Measurements from ENCODE around the gene ANKRD10.

Gene ANKRD10

DNA sequence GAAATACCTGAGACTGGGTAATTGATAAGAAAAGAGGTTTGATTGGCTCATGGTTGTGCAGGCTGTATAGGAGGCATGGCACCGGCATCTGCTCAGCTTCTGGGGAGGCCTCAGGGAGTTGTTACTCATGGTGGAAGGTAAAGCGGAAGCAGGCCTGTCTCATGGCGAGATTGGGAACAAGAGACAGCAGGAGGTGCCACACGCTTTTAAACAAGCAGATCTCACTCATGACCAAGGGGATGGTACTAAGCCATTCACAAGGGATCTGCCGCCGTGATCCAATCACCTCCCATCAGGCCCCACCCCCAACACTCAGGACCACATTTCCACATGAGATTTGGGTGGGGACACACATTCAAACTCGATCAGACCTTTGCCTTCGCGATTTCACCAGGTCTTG lies 86.2 kb downstream of the ANKRD10 start:
- DNase-seq, result no peak

Measured in NCI-H446 (cell line).